GM23338 (cell line): ENCODE results near the gene PRR14L. TPM values are rescaled to one million over a fixed set of nuclear protein-coding genes. Genes with fewer than 3 reads are reported as not detected.

Source experiments
- ATAC-seq: fragments of 200-7000 bp; cut with Tn5 transposase; 3 replicates; pipeline ENCODE4 v1.9.1; 2020
- DNase-seq: peaks from one replicate; pipeline ENCODE4 v3.0.0-alpha.2; 2015; ENCODE audit warnings: low spot score
- H2AFZ ChIP-seq: fragments of 200-600 bp; sonication (generic); 2 replicates; pipeline ENCODE4 v1.8.0; 2016; ENCODE audit warnings: antibody characterized with exemption, mild to moderate bottlenecking, moderate library complexity
- H3F3A ChIP-seq: fragments of 200-600 bp; sonication (generic); replicated peaks from 2 replicates; pipeline ENCODE4 v1.8.0; 2017; ENCODE audit warnings: antibody characterized with exemption, mixed run types, low read depth
- H3K27ac ChIP-seq: fragments of 200-600 bp; sonication (generic); 2 replicates; pipeline ENCODE4 v1.6.1; 2016; ENCODE audit warnings: low read depth
- H3K27me3 ChIP-seq: fragments of 200-600 bp; sonication (generic); 2 replicates; pipeline ENCODE4 v1.8.0; 2016; ENCODE audit warnings: mild to moderate bottlenecking, mixed run types, moderate library complexity; ENCODE audit not compliant: insufficient read depth
- H3K36me3 ChIP-seq: fragments of 200-600 bp; sonication (generic); 2 replicates; pipeline ENCODE4 v1.8.0; 2016; ENCODE audit warnings: mild to moderate bottlenecking; ENCODE audit not compliant: insufficient read depth
- H3K4me1 ChIP-seq: fragments of 200-600 bp; sonication (generic); 2 replicates; pipeline ENCODE4 v1.8.0; 2016; ENCODE audit warnings: mild to moderate bottlenecking, moderate library complexity; ENCODE audit not compliant: insufficient read depth
- H3K4me2 ChIP-seq: fragments of 200-600 bp; sonication (generic); 2 replicates; pipeline ENCODE4 v1.7.1; 2017; ENCODE audit warnings: mixed run types
- H3K4me3 ChIP-seq: fragments of 200-600 bp; sonication (generic); 2 replicates; pipeline ENCODE4 v1.6.1; 2016; ENCODE audit warnings: mixed run types
- H3K79me2 ChIP-seq: fragments of 200-600 bp; sonication (generic); replicated peaks from 2 replicates; pipeline ENCODE4 v1.8.0; 2017; ENCODE audit warnings: mild to moderate bottlenecking; ENCODE audit not compliant: insufficient read depth
- H3K9me2 ChIP-seq: fragments of 200-600 bp; sonication (generic); 2 replicates; pipeline ENCODE4 v1.8.0; 2017; ENCODE audit not compliant: insufficient read depth
- H4K20me1 ChIP-seq: fragments of 200-600 bp; sonication (generic); replicated peaks from 2 replicates; pipeline ENCODE4 v1.8.0; 2017; ENCODE audit warnings: mild to moderate bottlenecking; ENCODE audit not compliant: insufficient read depth
- H3K27ac Mint-ChIP-seq: 2 replicates; pipeline ENCODE4 v1.8.0; 2020; ENCODE audit warnings: inconsistent platforms, mild to moderate bottlenecking, moderate library complexity, mixed read lengths
- H3K27me3 Mint-ChIP-seq: 3 replicates; pipeline ENCODE4 v1.8.0; 2022; ENCODE audit warnings: low read depth, mild to moderate bottlenecking, moderate library complexity, mixed read lengths, inconsistent platforms; ENCODE audit not compliant: insufficient read depth, poor library complexity
- H3K36me3 Mint-ChIP-seq: 3 replicates; pipeline ENCODE4 v1.8.0; 2021; ENCODE audit warnings: low read depth, mild to moderate bottlenecking, inconsistent platforms, moderate library complexity, mixed read lengths
- H3K4me1 Mint-ChIP-seq: 3 replicates; pipeline ENCODE4 v1.8.0; 2020; ENCODE audit warnings: mild to moderate bottlenecking, inconsistent platforms, mixed read lengths
- H3K4me3 Mint-ChIP-seq: 3 replicates; pipeline ENCODE4 v1.8.0; 2021; ENCODE audit warnings: moderate library complexity, mild to moderate bottlenecking, inconsistent platforms, mixed read lengths
- H3K9me3 Mint-ChIP-seq: 3 replicates; pipeline ENCODE4 v1.8.0; 2020; ENCODE audit warnings: moderate library complexity, mild to moderate bottlenecking, inconsistent platforms, mixed read lengths
- EZH2phosphoT487 ChIP-seq: fragments of 200-600 bp; sonication (generic); IDR thresholded peaks from one replicate; pipeline ENCODE4 v1.8.1; 2018; ENCODE audit warnings: antibody characterized with exemption; ENCODE audit not compliant: unreplicated experiment
- JUNB ChIP-seq: IDR thresholded peaks from one replicate; pipeline ENCODE4 v1.6.1; 2016; ENCODE audit warnings: antibody characterized with exemption; ENCODE audit not compliant: unreplicated experiment
- NANOG ChIP-seq: IDR thresholded peaks from 2 replicates; pipeline ENCODE4 v1.6.1; 2016; ENCODE audit warnings: antibody characterized with exemption, borderline replicate concordance
- POLR2AphosphoS5 ChIP-seq: IDR thresholded peaks from 2 replicates; pipeline ENCODE4 v1.6.1; 2016; ENCODE audit warnings: antibody characterized with exemption, low read depth
- REST ChIP-seq: IDR thresholded peaks from one replicate; pipeline ENCODE4 v1.6.1; 2018; ENCODE audit warnings: antibody characterized with exemption; ENCODE audit not compliant: unreplicated experiment
- ZNF114 ChIP-seq: fragments of 250-450 bp; sonication (Bioruptor Pico); IDR thresholded peaks from 2 replicates; pipeline ENCODE4 v1.5.0; 2020; ENCODE audit warnings: mild to moderate bottlenecking, moderate library complexity
- ZNF331 ChIP-seq: fragments of 250-450 bp; sonication (Bioruptor Pico); IDR thresholded peaks from 2 replicates; pipeline ENCODE4 v1.5.0; 2020; ENCODE audit warnings: low read depth, mild to moderate bottlenecking, moderate library complexity
- polyA plus RNA-seq: library from polyadenylated mRNA; unstranded; fragments of >200 nt; fragmentation: Nextera tagmentation; extraction: Ambion mirVana; gene quantifications from 2 replicates; pipeline ENCODE4 v1.2.1, GENCODE V29; 2016
- total RNA-seq: library from RNA; depleted of rRNA; stranded (reverse); fragments of >200 nt; shearing (Covaris generic); gene quantifications from 2 replicates; pipeline ENCODE4 v1.2.3, GENCODE V29; 2014
- TF ChIP-seq, protein P1 (sequence below), 2 experiments: fragments of 200-600 bp in 1 of 2; sonication (generic) in 1 of 2; conservative IDR thresholded peaks; 2 replicates each; pipeline versions ENCODE4 v1.5.1 to v1.6.1; 2016 to 2017; ENCODE audit warnings: antibody characterized with exemption in 2 of 2, low read depth in 2 of 2, mild to moderate bottlenecking in 2 of 2, moderate library complexity in 1 of 2
- TF ChIP-seq, protein P2 (sequence below): IDR thresholded peaks from 2 replicates; pipeline ENCODE4 v1.6.1; 2016; ENCODE audit warnings: antibody characterized with exemption
- TF ChIP-seq, protein P3 (sequence below): fragments of 250-450 bp; sonication (Bioruptor Pico); IDR thresholded peaks from 2 replicates; pipeline ENCODE4 v1.5.0; 2020; ENCODE audit warnings: mild to moderate bottlenecking, moderate library complexity

PRR14L gene
- total and polyA plus RNA-seq, 2 experiments from 2014 or later, result 46.3 to 54.0 TPM

GRCh38 chr22:31738566-31738965 lies 11.4 kb downstream of the PRR14L start:
- Histone ChIP-seq H3K4me3 (no peak overlapping the region), H4K20me1 (peaks cover 67% of the 10 kb centered on the region), H3K27me3 (no peaks in the 10 kb centered on the region), H3K27ac (no peak overlapping the region), H3K36me3 (peaks cover 10% of the 10 kb centered on the region), H3F3A (no peaks in the 10 kb centered on the region), H3K4me2 (no peak overlapping the region), H3K79me2 (peaks cover 100% of the 10 kb centered on the region), H3K9me2 (no peaks in the 10 kb centered on the region), H3K4me1 (no peaks in the 10 kb centered on the region), H2AFZ (no peak overlapping the region)
- Mint-ChIP-seq H3K27me3 (no peaks in the 10 kb centered on the region), H3K36me3 (peaks cover 45% of the 10 kb centered on the region), H3K4me3 (no peak overlapping the region), H3K9me3 (no peaks in the 10 kb centered on the region), H3K4me1 (0 out of 3 replicates have a peak, but pooled peaks cover 2% of the 10 kb centered on the region), H3K27ac (peak overlapping the region; percentile 2; the same call in 1 of the 2 replicates)
- DNase-seq, result no peak
- TF ChIP-seq, protein P1, sequence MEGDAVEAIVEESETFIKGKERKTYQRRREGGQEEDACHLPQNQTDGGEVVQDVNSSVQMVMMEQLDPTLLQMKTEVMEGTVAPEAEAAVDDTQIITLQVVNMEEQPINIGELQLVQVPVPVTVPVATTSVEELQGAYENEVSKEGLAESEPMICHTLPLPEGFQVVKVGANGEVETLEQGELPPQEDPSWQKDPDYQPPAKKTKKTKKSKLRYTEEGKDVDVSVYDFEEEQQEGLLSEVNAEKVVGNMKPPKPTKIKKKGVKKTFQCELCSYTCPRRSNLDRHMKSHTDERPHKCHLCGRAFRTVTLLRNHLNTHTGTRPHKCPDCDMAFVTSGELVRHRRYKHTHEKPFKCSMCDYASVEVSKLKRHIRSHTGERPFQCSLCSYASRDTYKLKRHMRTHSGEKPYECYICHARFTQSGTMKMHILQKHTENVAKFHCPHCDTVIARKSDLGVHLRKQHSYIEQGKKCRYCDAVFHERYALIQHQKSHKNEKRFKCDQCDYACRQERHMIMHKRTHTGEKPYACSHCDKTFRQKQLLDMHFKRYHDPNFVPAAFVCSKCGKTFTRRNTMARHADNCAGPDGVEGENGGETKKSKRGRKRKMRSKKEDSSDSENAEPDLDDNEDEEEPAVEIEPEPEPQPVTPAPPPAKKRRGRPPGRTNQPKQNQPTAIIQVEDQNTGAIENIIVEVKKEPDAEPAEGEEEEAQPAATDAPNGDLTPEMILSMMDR (conservative IDR thresholded peaks at IDR 0.05; ENCODE audit: low read depth in 2 of 2), result no peak
- no peak for TF ChIP-seq ZNF114
- TF ChIP-seq, protein P2, sequence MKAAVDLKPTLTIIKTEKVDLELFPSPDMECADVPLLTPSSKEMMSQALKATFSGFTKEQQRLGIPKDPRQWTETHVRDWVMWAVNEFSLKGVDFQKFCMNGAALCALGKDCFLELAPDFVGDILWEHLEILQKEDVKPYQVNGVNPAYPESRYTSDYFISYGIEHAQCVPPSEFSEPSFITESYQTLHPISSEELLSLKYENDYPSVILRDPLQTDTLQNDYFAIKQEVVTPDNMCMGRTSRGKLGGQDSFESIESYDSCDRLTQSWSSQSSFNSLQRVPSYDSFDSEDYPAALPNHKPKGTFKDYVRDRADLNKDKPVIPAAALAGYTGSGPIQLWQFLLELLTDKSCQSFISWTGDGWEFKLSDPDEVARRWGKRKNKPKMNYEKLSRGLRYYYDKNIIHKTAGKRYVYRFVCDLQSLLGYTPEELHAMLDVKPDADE, result no peak
- TF ChIP-seq NANOG, result no peak
- no peak for TF ChIP-seq EZH2phosphoT487
- TF ChIP-seq POLR2AphosphoS5, result no peak
- TF ChIP-seq, protein P3, sequence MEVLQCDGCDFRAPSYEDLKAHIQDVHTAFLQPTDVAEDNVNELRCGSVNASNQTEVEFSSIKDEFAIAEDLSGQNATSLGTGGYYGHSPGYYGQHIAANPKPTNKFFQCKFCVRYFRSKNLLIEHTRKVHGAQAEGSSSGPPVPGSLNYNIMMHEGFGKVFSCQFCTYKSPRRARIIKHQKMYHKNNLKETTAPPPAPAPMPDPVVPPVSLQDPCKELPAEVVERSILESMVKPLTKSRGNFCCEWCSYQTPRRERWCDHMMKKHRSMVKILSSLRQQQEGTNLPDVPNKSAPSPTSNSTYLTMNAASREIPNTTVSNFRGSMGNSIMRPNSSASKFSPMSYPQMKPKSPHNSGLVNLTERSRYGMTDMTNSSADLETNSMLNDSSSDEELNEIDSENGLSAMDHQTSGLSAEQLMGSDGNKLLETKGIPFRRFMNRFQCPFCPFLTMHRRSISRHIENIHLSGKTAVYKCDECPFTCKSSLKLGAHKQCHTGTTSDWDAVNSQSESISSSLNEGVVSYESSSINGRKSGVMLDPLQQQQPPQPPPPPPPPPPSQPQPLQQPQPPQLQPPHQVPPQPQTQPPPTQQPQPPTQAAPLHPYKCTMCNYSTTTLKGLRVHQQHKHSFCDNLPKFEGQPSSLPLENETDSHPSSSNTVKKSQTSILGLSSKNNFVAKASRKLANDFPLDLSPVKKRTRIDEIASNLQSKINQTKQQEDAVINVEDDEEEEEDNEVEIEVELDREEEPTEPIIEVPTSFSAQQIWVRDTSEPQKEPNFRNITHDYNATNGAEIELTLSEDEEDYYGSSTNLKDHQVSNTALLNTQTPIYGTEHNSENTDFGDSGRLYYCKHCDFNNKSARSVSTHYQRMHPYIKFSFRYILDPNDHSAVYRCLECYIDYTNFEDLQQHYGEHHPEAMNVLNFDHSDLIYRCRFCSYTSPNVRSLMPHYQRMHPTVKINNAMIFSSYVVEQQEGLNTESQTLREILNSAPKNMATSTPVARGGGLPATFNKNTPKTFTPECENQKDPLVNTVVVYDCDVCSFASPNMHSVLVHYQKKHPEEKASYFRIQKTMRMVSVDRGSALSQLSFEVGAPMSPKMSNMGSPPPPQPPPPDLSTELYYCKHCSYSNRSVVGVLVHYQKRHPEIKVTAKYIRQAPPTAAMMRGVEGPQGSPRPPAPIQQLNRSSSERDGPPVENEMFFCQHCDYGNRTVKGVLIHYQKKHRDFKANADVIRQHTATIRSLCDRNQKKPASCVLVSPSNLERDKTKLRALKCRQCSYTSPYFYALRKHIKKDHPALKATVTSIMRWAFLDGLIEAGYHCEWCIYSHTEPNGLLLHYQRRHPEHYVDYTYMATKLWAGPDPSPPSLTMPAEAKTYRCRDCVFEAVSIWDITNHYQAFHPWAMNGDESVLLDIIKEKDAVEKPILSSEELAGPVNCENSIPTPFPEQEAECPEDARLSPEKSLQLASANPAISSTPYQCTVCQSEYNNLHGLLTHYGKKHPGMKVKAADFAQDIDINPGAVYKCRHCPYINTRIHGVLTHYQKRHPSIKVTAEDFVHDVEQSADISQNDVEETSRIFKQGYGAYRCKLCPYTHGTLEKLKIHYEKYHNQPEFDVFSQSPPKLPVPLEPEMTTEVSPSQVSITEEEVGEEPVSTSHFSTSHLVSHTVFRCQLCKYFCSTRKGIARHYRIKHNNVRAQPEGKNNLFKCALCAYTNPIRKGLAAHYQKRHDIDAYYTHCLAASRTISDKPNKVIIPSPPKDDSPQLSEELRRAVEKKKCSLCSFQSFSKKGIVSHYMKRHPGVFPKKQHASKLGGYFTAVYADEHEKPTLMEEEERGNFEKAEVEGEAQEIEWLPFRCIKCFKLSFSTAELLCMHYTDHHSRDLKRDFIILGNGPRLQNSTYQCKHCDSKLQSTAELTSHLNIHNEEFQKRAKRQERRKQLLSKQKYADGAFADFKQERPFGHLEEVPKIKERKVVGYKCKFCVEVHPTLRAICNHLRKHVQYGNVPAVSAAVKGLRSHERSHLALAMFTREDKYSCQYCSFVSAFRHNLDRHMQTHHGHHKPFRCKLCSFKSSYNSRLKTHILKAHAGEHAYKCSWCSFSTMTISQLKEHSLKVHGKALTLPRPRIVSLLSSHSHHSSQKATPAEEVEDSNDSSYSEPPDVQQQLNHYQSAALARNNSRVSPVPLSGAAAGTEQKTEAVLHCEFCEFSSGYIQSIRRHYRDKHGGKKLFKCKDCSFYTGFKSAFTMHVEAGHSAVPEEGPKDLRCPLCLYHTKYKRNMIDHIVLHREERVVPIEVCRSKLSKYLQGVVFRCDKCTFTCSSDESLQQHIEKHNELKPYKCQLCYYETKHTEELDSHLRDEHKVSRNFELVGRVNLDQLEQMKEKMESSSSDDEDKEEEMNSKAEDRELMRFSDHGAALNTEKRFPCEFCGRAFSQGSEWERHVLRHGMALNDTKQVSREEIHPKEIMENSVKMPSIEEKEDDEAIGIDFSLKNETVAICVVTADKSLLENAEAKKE (CRISPR knock-in tag), result no peak
- no peak for TF ChIP-seq ZNF331
- TF ChIP-seq JUNB, result no peak
- TF ChIP-seq REST, result no peak
- no peak for ATAC-seq
